Ishikawa (cell line): Measurements from ENCODE around the gene ADGRG3.
A peak's percentile ranks its signal among the peaks of the same experiment; 100 is the strongest.

Source experiments
- CEBPB ChIP-seq: IDR thresholded peaks from 2 replicates; pipeline ENCODE4 v1.6.1; 2012
- CREB1 ChIP-seq: IDR thresholded peaks from 2 replicates; pipeline ENCODE4 v1.6.1; 2012; ENCODE audit warnings: low read depth
- EGR1 ChIP-seq: IDR thresholded peaks from 2 replicates; pipeline ENCODE4 v1.6.1; 2012
- EP300 ChIP-seq: IDR thresholded peaks from 2 replicates; pipeline ENCODE4 v1.6.1; 2012; ENCODE audit warnings: borderline replicate concordance
- FOXM1 ChIP-seq: IDR thresholded peaks from 2 replicates; pipeline ENCODE4 v1.6.1; 2012; ENCODE audit warnings: low read depth, borderline replicate concordance
- MAX ChIP-seq: IDR thresholded peaks from 2 replicates; pipeline ENCODE4 v1.6.1; 2012
- NFIC ChIP-seq: IDR thresholded peaks from 2 replicates; pipeline ENCODE4 v1.6.1; 2012
- RAD21 ChIP-seq: IDR thresholded peaks from 2 replicates; pipeline ENCODE4 v1.6.1; 2012; ENCODE audit warnings: low read depth
- TAF1 ChIP-seq: IDR thresholded peaks from 2 replicates; pipeline ENCODE4 v1.6.1; 2012; ENCODE audit warnings: low read depth, mild to moderate bottlenecking
- TCF12 ChIP-seq: IDR thresholded peaks from 2 replicates; pipeline ENCODE4 v1.6.1; 2012; ENCODE audit warnings: low read depth
- TEAD4 ChIP-seq: IDR thresholded peaks from 2 replicates; pipeline ENCODE4 v1.6.1; 2012
- YY1 ChIP-seq: IDR thresholded peaks from 2 replicates; pipeline ENCODE4 v1.6.1; 2012; ENCODE audit warnings: low read depth
- ZBTB7A ChIP-seq: IDR thresholded peaks from 2 replicates; pipeline ENCODE4 v1.6.1; 2012; ENCODE audit warnings: low read depth
- TF ChIP-seq, protein P1 (sequence below): IDR thresholded peaks from 2 replicates; pipeline ENCODE4 v1.6.1; 2012
- TF ChIP-seq, protein P2 (sequence below): IDR thresholded peaks from 2 replicates; pipeline ENCODE4 v1.6.1; 2012; ENCODE audit warnings: low read depth, mild to moderate bottlenecking

Gene ADGRG3

DNA sequence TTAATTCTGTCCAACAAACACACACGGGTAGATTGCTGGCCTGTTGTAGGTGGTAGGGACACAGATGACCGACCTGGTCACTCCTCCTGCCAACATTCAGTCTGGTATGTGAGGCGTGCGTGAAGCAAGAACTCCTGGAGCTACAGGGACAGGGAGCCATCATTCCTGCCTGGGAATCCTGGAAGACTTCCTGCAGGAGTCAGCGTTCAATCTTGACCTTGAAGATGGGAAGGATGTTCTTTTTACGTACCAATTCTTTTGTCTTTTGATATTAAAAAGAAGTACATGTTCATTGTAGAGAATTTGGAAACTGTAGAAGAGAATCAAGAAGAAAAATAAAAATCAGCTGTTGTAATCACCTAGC, 3.5 kb upstream of the ADGRG3 start:
- TF ChIP-seq TAF1, result no peak
- TF ChIP-seq, protein P1, sequence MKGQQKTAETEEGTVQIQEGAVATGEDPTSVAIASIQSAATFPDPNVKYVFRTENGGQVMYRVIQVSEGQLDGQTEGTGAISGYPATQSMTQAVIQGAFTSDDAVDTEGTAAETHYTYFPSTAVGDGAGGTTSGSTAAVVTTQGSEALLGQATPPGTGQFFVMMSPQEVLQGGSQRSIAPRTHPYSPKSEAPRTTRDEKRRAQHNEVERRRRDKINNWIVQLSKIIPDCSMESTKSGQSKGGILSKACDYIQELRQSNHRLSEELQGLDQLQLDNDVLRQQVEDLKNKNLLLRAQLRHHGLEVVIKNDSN, result no peak
- TF ChIP-seq EGR1, result no peak
- no peak for TF ChIP-seq MAX
- no peak for TF ChIP-seq ZBTB7A
- TF ChIP-seq YY1, result no peak
- TF ChIP-seq TEAD4, result no peak
- TF ChIP-seq, protein P2, sequence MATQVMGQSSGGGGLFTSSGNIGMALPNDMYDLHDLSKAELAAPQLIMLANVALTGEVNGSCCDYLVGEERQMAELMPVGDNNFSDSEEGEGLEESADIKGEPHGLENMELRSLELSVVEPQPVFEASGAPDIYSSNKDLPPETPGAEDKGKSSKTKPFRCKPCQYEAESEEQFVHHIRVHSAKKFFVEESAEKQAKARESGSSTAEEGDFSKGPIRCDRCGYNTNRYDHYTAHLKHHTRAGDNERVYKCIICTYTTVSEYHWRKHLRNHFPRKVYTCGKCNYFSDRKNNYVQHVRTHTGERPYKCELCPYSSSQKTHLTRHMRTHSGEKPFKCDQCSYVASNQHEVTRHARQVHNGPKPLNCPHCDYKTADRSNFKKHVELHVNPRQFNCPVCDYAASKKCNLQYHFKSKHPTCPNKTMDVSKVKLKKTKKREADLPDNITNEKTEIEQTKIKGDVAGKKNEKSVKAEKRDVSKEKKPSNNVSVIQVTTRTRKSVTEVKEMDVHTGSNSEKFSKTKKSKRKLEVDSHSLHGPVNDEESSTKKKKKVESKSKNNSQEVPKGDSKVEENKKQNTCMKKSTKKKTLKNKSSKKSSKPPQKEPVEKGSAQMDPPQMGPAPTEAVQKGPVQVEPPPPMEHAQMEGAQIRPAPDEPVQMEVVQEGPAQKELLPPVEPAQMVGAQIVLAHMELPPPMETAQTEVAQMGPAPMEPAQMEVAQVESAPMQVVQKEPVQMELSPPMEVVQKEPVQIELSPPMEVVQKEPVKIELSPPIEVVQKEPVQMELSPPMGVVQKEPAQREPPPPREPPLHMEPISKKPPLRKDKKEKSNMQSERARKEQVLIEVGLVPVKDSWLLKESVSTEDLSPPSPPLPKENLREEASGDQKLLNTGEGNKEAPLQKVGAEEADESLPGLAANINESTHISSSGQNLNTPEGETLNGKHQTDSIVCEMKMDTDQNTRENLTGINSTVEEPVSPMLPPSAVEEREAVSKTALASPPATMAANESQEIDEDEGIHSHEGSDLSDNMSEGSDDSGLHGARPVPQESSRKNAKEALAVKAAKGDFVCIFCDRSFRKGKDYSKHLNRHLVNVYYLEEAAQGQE, result no peak
- TF ChIP-seq TCF12, result no peak
- TF ChIP-seq CREB1, result no peak

DNA sequence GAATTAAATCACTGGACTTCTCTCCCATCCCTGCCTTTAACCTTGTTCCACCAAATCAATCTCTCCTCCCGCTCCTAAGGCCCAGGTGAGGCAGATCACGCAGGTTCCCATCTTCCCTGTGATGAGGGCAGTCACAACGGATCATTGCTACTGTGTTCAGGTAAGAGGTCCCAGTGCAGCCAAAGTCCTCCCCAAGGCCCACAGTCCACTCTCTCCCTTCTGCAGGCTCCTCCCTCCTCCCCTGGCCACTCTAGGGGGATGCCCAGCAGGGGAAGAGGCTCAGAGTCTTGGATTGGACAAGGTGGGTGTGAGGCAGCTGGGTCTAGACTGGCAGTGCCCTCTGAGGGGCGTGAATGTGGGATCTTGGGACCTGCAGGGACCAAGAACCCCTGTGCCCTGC, 2.6 kb upstream of the ADGRG3 start:
- TF ChIP-seq NFIC, result no peak
- TF ChIP-seq TAF1, result no peak
- TF ChIP-seq FOXM1, result no peak
- TF ChIP-seq TCF12, result no peak

- no peak for TF ChIP-seq MAX
- TF ChIP-seq, protein P1, result no peak
- no peak for TF ChIP-seq TAF1
- no peak for TF ChIP-seq TEAD4
- TF ChIP-seq NFIC, result no peak
- no peak for TF ChIP-seq ZBTB7A
- TF ChIP-seq YY1, result no peak
- no peak for TF ChIP-seq FOXM1
- no peak for TF ChIP-seq CREB1
- TF ChIP-seq, protein P2, result no peak
- no peak for TF ChIP-seq EP300
- TF ChIP-seq TCF12, result no peak
- no peak for TF ChIP-seq EGR1
Observed at GRCh38 chr16:57666353-57667047, 1.6 kb upstream of the ADGRG3 start.

- TF ChIP-seq MAX, result no peak
- TF ChIP-seq TAF1, result no peak
- no peak for TF ChIP-seq TEAD4
- TF ChIP-seq TCF12, result no peak
- TF ChIP-seq ZBTB7A, result no peak
- no peak for TF ChIP-seq NFIC
- TF ChIP-seq FOXM1, result no peak
- TF ChIP-seq EGR1, result no peak
- TF ChIP-seq EP300, result no peak
- TF ChIP-seq CEBPB, result no peak
- no peak for TF ChIP-seq YY1
Observed at GRCh38 chr16:57667048-57667525, 1.0 kb upstream of the ADGRG3 start.

DNA sequence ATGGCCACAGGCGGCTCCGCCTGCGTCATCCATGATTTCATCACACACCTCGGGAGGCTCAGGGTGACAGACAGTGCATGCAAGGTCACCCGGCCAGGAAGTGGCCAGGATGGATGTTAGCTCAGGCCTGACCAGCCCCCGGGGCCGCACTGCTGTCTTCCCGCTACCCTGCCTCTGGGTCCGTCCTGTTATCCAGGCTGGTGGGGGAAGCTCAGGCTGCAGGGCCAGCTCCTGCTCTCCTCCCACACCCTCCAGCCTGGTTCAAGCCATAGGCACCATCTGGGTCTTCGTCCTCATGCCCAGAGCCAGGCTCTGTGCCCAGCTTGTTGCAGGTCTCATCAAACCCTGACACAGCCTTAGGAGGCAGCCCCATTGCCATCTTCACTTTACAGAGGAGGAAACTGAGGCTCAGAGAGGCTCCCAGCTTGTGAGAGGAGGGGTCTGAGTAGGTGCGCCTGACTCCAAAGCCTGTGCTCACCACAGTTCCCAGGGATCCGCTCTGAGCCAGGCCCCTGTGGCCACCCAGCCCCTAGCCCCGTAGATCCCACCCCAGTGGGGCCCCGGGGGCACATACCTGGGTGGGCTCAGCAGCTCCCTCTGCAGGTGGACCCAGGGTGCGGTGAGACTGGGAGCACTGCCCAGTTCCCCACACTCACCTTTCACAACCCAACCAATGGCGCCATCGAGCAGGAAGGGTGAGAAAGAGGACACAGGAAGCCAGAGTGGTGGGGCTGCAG, 412 bp upstream of the ADGRG3 start:
- TF ChIP-seq YY1 (no peak), RAD21 (peak; percentile 16; the same call in 1 of the 2 replicates)
